ENCODE measurements around the gene IRAK3. TPM values are rescaled to one million over a fixed set of nuclear protein-coding genes. Genes with fewer than 3 reads are reported as not detected.

The IRAK3 gene, protein sequence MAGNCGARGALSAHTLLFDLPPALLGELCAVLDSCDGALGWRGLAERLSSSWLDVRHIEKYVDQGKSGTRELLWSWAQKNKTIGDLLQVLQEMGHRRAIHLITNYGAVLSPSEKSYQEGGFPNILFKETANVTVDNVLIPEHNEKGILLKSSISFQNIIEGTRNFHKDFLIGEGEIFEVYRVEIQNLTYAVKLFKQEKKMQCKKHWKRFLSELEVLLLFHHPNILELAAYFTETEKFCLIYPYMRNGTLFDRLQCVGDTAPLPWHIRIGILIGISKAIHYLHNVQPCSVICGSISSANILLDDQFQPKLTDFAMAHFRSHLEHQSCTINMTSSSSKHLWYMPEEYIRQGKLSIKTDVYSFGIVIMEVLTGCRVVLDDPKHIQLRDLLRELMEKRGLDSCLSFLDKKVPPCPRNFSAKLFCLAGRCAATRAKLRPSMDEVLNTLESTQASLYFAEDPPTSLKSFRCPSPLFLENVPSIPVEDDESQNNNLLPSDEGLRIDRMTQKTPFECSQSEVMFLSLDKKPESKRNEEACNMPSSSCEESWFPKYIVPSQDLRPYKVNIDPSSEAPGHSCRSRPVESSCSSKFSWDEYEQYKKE
- 10 to 100 TPM in 3 of 4 donors, 1 to 10 TPM in 1; 9.4 to 17.1 (median 15.5) TPM for total RNA-seq
- polyA plus RNA-seq = 1 to 10 TPM; 1.4 to 4.4 (median 1.8) TPM

- no peaks in the 10 kb centered on the region for H3K9me3 ChIP-seq
- peak within 1 kb of the TSS; percentile 18 to 51 (median 46) for H3K4me3 ChIP-seq
- WGBS, 2 donors = 18 to 22% methylated on average over 82 of the region's 82 CpGs
- TF ChIP-seq POLR2A (IDR thresholded peaks at IDR 0.05) (peak; percentile 20 to 51), POLR2AphosphoS5 (IDR thresholded peaks at IDR 0.05) (peak; percentile 82 to 94 (median 86)), EP300 (IDR thresholded peaks at IDR 0.05) (peak; percentile 16 to 95 (median 77))
- TF ChIP-seq, protein P1, sequence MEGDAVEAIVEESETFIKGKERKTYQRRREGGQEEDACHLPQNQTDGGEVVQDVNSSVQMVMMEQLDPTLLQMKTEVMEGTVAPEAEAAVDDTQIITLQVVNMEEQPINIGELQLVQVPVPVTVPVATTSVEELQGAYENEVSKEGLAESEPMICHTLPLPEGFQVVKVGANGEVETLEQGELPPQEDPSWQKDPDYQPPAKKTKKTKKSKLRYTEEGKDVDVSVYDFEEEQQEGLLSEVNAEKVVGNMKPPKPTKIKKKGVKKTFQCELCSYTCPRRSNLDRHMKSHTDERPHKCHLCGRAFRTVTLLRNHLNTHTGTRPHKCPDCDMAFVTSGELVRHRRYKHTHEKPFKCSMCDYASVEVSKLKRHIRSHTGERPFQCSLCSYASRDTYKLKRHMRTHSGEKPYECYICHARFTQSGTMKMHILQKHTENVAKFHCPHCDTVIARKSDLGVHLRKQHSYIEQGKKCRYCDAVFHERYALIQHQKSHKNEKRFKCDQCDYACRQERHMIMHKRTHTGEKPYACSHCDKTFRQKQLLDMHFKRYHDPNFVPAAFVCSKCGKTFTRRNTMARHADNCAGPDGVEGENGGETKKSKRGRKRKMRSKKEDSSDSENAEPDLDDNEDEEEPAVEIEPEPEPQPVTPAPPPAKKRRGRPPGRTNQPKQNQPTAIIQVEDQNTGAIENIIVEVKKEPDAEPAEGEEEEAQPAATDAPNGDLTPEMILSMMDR (IDR thresholded peaks at IDR 0.05) = no peak
- peak; percentile 95 for DNase-seq
- H3K4me1 ChIP-seq = peaks cover 0 to 12% (median 2%) of the 10 kb centered on the region in 4 donors
- H3K27ac ChIP-seq = peak within 1 kb of the TSS; percentile 72 to 87 (median 77)
- no peaks in the 10 kb centered on the region for H3K36me3 ChIP-seq
- intact Hi-C loops (cut with DNase I) = no loop called here
- peaks cover 5 to 37% (median 15%) of the 10 kb centered on the region in 3 donors for H3K27me3 ChIP-seq
Measured at GRCh38 chr12:66188584-66189485, at the start of gene IRAK3. IRAK3 (plus strand) TSS chr12:66189214; CDS start chr12:66189300, 86 bp downstream.

DNA sequence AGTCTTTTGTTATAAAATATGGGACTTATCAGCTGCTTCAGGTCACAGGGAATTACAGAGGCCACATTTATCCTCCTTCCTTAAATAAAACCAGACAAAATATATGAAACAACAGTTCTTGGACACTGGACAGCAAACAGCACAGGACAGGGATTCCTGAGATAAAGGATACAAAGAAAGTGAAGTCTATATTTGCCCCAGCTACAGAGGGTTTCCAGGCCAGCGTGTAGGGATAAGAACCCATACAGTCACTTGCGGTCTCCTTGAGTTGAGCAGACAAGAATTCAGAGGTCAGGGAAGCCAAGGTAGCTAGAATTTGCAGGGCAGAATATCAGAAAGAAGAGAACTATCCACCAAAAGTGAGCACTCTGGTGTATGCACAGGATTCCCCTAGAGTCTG is 49.7 kb upstream of the IRAK3 start:
- 98 to 99% methylated on average over 2 of the region's 2 CpGs for WGBS, 2 donors
- Histone ChIP-seq H3K4me3 (no peak overlapping the region), H3K27ac (no peak overlapping the region), H3K4me1 (no peaks in the 10 kb centered on the region), H3K9me3 (peaks cover 0 to 3% (median 2%) of the 10 kb centered on the region in 4 donors), H3K27me3 (no peaks in the 10 kb centered on the region), H3K36me3 (peaks cover 0 to 79% (median 9%) of the 10 kb centered on the region in 4 donors)
- TF ChIP-seq EP300 (IDR thresholded peaks at IDR 0.05) (no peak), POLR2A (IDR thresholded peaks at IDR 0.05) (no peak), POLR2AphosphoS5 (IDR thresholded peaks at IDR 0.05) (no peak)
- TF ChIP-seq, protein P1 (IDR thresholded peaks at IDR 0.05) = no peak
- intact Hi-C loops (cut with DNase I) = no loop called here
- no peak for DNase-seq

DNA sequence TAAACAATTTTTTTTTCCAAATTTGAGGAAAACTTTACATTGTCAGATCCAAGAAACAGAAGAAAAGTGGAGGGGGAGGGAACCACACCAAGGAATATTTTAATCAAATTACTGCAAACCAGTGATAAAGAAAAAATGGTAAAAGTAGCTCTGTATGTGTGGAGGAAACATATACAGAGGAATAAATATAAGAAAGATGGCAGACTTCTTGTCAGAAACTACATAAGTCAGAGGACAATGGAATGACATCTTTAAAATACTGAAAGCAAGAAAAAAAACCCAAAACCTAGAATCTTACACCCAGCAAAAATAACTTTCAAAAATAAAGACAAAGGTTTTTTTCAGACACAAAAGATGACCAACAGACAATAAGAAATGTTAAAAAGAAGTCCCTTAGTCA is 48.3 kb upstream of the IRAK3 start:
- H3K9me3 ChIP-seq = peaks cover 0 to 3% (median 2%) of the 10 kb centered on the region in 4 donors
- intact Hi-C loops (cut with DNase I) = no loop called here
- H3K27ac ChIP-seq = no peak overlapping the region
- H3K27me3 ChIP-seq = no peaks in the 10 kb centered on the region
- TF ChIP-seq POLR2AphosphoS5 (IDR thresholded peaks at IDR 0.05) (no peak), EP300 (IDR thresholded peaks at IDR 0.05) (no peak), POLR2A (IDR thresholded peaks at IDR 0.05) (no peak)
- TF ChIP-seq, protein P1 (IDR thresholded peaks at IDR 0.05) = no peak
- peaks cover 0 to 5% (median 0%) of the 10 kb centered on the region in 4 donors for H3K4me1 ChIP-seq
- DNase-seq = no peak
- H3K4me3 ChIP-seq = no peak overlapping the region
- H3K36me3 ChIP-seq = peaks cover 0 to 84% (median 9%) of the 10 kb centered on the region in 4 donors

DNA sequence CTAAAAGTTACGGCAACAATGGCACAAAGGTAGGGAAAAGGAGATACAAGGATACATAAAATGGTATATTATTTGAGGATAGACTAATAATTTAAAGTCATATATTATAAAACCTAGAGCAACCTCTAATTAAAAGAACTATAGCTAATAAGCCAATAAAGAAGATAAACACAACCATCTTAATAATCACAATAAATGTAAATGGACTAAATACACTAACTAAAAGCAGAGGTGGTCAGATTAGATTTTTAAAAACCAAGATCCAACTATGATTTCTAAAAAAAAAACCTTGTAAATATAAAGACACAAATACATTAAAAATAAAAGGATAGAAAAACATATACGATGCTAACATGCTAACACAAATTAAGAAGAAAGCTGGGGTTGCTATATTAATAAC is 47.7 kb upstream of the IRAK3 start:
- DNase-seq = no peak
- WGBS, 2 donors = 97 to 98% methylated on average over 2 of the region's 2 CpGs
- H3K36me3 ChIP-seq = peaks cover 0 to 85% (median 9%) of the 10 kb centered on the region in 4 donors
- H3K4me1 ChIP-seq = peaks cover 0 to 5% (median 0%) of the 10 kb centered on the region in 4 donors
- H3K9me3 ChIP-seq = peaks cover 0 to 3% (median 2%) of the 10 kb centered on the region in 4 donors
- no peak for TF ChIP-seq POLR2A (IDR thresholded peaks at IDR 0.05)
- TF ChIP-seq EP300 (IDR thresholded peaks at IDR 0.05) = no peak
- TF ChIP-seq POLR2AphosphoS5 (IDR thresholded peaks at IDR 0.05) = no peak
- TF ChIP-seq, protein P1 (IDR thresholded peaks at IDR 0.05) = no peak
- intact Hi-C loops (cut with DNase I) = no loop called here
- H3K27ac ChIP-seq = no peak overlapping the region
- H3K27me3 ChIP-seq = no peaks in the 10 kb centered on the region
- no peak overlapping the region for H3K4me3 ChIP-seq
